GM19351 (cell line): Measurements from ENCODE around the gene BACH2.
A peak's percentile ranks its signal among the peaks of the same experiment; 100 is the strongest.
"Not testable (repeated sequence)": the region's sequence is repeated elsewhere in the genome, so short reads cannot be mapped to it uniquely, and the experiment has no call there.

Experiments used
- ATAC-seq: cut with Tn5 transposase; IDR thresholded peaks from one replicate; pipeline ENCODE4 v1.9.1; 2021; ENCODE audit warnings: mild to moderate bottlenecking, moderate library complexity; ENCODE audit not compliant: unreplicated experiment

BACH2 gene

GRCh38 chr6:90044182-90044832, 252.3 kb downstream of the BACH2 start:
- no peak for ATAC-seq

DNA sequence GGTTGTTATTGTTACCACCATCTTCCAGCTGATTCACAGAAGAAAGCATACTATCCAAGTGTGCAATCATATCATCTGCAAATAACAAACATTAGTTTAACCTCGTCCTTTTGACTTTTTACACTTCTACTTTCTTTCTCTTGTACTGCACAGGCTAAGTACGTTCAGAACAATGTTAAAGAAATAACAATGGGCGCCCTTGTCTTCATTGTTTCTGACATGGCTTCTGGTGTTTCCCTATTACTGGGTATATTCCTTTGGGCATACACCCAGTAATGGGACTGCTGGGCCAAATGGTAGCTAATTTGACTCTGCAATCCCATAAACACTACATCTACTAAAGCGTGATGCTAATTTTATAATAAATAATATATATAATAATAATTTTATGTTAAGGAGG, 255.7 kb downstream of the BACH2 start:
- ATAC-seq, result no peak

DNA sequence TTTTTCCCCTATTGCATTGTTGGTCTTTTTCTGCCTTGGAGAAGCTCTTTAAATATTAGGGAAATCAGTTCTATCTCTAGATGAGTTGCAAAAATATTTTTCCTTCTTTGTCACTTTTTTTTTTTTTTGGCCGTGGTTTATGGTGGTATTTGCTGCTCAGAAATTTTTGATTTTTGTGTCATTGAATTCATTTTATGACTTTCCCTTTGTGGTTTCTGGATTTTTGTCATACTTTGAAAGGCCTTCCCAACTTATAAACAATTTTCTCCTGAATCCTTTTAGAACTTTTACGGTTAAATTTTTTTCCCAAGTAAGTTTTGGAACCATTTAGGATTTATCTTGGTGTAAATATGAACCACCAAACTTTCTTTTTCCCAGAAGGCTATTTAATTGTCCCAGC, 256.7 kb downstream of the BACH2 start:
- ATAC-seq, result no peak

GRCh38 chr6:90038961-90039653, 257.5 kb downstream of the BACH2 start:
- no peak for ATAC-seq

GRCh38 chr6:90036963-90037362, 259.7 kb downstream of the BACH2 start:
- no peak for ATAC-seq

DNA sequence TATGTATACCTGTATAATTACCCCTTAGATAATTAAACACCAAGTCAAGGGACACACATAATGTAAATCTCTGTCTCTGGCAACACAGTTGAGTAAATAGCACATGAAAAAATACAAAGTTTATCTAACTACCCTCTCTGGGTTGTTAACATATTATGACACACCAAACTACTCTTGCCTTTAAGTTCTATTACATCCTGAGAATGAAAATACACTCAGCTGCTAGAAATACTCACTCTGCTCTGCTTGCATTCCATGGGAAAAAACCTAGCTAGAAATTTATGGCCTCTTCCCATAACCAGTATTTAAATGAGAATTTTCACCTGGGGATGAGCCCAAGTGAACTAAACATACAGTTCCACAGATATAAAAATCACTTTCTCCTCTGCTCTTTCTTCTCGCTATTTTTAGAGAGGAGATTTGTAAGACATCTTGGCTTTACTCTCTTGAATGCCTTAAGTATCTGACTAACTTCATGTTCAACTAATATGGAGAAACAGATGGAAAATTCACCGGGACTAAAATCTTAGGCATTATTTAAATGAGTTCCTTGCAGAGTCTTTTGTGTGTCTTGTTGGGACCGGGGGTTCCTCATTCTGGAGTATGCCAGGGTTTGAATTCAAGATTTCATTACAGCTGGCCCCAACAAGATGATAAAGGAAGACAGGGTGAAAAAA, 261.5 kb downstream of the BACH2 start:
- ATAC-seq, result no peak

- no peak for ATAC-seq
These were observed 262.8 kb downstream of the BACH2 start for GRCh38 chr6:90033746-90034271.

DNA sequence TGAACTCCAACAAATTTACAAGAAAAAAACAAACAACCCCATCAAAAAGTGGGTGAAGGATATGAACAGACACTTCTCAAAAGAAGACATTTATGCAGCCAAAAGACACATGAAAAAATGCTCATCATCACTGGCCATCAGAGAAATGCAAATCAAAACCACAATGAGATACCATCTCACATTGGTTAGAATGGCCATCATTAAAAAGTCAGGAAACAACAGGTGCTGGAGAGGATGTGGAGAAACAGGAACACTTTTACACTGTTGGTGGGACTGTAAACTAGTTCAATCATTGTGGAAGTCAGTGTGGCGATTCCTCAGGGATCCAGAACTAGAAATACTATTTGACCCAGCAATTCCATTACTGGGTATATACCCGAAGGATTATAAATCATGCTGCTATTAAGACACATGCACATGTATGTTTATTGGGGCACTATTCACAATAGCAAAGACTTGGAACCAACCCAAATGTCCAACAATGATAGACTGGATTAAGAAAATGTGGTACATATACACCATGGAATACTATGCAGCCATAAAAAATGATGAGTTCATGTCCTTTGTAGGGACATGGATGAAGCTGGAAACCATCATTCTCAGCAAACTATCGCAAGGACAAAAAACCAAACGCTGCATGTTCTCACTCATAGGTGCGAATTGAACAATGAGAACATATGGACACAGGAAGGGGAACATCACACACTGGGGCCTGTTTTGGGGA, 264.0 kb downstream of the BACH2 start:
- ATAC-seq, result not testable (repeated sequence)

- ATAC-seq, result no peak
These were observed 267.5 kb downstream of the BACH2 start for GRCh38 chr6:90028995-90029635.

- ATAC-seq, result no peak
These were observed 268.4 kb downstream of the BACH2 start for GRCh38 chr6:90028066-90028778.

DNA sequence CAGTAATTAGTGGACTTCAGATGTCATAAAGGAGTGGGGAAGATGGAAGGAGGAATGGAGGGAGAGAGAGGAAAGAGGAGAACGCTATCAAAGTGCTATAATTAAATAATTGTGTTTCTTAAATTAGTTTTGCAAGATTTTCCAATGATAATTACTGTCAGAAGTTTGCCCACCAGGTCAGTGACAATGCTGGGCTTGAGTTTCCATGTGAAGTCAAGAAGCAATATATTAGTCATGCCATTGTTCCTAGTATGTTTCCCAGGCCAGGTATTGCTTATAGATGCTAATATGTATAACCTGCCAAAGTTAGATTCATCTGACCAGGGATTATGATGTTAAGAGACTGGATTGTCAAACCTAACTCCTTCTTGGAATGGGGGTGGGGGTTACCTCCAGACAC, 270.4 kb downstream of the BACH2 start:
- no peak for ATAC-seq

GRCh38 chr6:90025523-90026061, 271.1 kb downstream of the BACH2 start:
- ATAC-seq, result no peak

DNA sequence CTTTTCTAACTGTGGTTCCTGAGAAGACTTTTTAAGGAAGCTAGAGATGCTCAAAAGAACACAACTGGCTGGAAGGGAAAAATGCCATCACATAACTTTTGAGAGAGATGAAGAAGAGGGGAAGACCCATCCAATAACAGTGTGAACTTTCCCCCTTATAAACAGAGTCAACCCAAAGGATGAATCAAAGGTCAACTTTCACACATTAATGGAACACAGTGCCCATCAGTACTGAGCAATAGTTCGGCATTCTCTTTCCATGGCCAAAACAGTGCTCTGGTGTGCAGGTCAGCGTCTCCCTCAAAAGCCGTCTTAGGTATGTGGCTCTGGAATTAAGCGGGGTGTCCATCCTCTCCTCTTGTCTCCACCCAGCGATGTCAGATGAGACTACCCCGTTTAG, 272.0 kb downstream of the BACH2 start:
- no peak for ATAC-seq

DNA sequence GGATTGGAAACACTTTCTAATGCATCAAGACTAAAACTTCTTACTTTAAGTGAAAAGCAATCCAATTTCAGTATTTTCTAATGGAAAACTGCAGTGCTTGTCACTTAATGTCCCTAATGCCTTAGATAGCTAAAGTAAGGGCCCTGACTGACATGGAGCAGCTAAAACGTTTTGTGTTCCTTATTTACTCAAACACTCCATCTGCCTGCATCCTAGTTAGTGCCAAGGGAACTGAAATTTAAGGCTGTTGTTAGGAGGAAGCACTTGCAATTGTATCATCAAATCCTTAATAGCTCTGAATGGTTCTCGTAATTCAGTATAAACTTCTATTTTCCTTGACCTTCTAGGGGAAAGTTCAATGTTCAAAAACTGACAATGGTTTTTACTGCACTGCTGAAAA, 274.9 kb downstream of the BACH2 start:
- no peak for ATAC-seq

GRCh38 chr6:90020746-90021145, 275.9 kb downstream of the BACH2 start:
- no peak for ATAC-seq

DNA sequence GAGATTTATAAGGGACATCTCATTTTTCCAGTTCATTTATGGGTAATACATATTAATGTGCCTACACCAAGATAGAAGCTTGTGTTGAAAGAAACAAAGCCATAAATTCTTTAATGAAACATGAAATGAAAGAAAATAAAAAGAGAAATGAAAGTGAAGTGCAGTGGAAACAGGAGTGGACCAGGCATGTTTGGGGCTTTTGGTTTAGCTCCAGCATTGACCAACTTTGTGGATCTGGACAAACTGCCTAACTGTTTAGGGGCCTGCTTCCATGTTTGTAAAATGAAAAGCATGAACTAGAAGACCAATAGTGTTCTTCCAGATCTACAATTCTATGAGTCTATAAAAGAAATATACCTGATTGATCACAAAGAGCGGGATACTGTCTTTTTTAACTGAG, 277.4 kb downstream of the BACH2 start:
- ATAC-seq, result no peak

GRCh38 chr6:90015883-90016282, 280.8 kb downstream of the BACH2 start:
- no peak for ATAC-seq

GRCh38 chr6:90008908-90009501, 287.6 kb downstream of the BACH2 start:
- peak; percentile 37 for ATAC-seq

GRCh38 chr6:90008189-90008907, 288.3 kb downstream of the BACH2 start:
- ATAC-seq, result peak; percentile 76
